ENCODE results near the gene SLC22A23. TPM values are rescaled to one million over a fixed set of nuclear protein-coding genes. Genes with fewer than 3 reads are reported as not detected.
"Not testable (repeated sequence)": the region's sequence is repeated elsewhere in the genome, so short reads cannot be mapped to it uniquely, and the experiment has no call there.

The SLC22A23 gene
- total RNA-seq, 2 experiments from 2014 or later: 0.90 to 1.0 TPM

DNA sequence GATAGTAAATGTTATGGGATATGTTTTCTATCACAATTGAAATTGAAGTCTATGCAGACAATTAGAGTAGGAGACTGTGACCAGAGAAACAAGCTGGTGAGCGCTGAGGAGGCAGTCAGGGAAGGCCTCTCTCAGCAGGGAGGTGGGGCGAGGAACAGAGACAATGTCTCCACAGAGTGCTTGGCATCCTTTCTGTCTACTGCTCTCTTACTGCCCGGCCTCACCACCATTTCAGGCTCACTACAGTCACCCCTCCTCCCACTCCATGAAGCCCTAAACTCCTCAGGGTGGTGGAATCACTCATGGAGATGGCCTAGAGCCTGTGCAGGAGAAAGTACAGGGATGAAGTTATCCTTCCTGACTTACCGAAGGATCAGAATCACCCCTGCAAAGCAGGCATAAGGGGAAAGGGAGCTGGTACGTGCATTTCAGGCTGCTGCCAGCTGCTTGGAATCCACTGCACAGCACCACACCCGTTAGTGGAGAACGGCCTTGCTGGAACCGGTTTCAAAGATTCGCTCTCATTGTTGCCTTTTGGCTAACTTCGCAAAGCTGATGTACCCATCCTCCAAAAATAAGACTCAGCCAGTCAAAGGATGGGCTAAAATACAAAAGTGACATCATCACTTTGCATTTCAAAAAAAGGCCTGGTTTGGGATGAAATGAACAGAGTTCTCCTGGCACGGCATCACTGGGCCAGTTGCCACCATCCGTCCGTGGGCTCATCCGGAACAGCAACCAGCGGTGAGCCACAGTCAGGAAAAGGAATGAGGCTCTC, 67.3 kb downstream of the SLC22A23 start:
- CTCF ChIA-PET: no interaction called here

DNA sequence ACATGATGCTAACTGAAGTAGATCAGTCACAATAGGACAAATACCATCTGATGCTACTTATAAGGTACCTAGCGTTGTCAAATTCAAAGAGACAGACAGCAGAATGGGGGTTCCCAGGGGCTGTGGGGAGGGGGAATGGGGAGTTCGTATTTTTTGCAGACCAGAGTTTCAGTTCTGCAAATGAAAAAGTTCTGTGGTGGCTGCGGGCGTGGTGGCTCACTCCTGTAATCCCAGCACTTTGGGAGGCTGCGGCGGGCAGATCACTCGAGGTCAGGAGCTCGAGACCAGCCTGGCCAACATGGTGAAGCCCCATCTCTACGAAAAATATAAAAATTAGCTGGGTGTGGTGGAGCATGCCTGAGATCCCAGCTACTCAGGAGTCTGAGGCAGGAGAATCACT, 68.1 kb downstream of the SLC22A23 start:
- ChIA-PET CTCF (no interaction called here), POLR2A (no interaction called here)
- no peaks in the 10 kb centered on the region for H3K27me3 Mint-ChIP-seq
- H3K27ac Mint-ChIP-seq: no peak overlapping the region
- H3K36me3 Mint-ChIP-seq: no peaks in the 10 kb centered on the region
- no peaks in the 10 kb centered on the region for H3K4me1 Mint-ChIP-seq (ENCODE audit: low read depth)
- H3K9me3 Mint-ChIP-seq: no peaks in the 10 kb centered on the region
- intact Hi-C loops (cut with micrococcal nuclease): no loop called here
- no peak overlapping the region for H3K4me3 Mint-ChIP-seq
- no peak for DNase-seq

More for the DNA sequence above, 67.3 kb downstream of the SLC22A23 start:
- H3K27ac Mint-ChIP-seq: no peak overlapping the region
- H3K4me3 Mint-ChIP-seq: no peak overlapping the region
- no peak for DNase-seq
- H3K27me3 Mint-ChIP-seq: no peaks in the 10 kb centered on the region
- intact Hi-C loops (cut with micrococcal nuclease): no loop called here
- no peaks in the 10 kb centered on the region for H3K36me3 Mint-ChIP-seq
- H3K9me3 Mint-ChIP-seq: no peaks in the 10 kb centered on the region
- POLR2A ChIA-PET: no interaction called here
- H3K4me1 Mint-ChIP-seq (ENCODE audit: low read depth): no peaks in the 10 kb centered on the region

DNA sequence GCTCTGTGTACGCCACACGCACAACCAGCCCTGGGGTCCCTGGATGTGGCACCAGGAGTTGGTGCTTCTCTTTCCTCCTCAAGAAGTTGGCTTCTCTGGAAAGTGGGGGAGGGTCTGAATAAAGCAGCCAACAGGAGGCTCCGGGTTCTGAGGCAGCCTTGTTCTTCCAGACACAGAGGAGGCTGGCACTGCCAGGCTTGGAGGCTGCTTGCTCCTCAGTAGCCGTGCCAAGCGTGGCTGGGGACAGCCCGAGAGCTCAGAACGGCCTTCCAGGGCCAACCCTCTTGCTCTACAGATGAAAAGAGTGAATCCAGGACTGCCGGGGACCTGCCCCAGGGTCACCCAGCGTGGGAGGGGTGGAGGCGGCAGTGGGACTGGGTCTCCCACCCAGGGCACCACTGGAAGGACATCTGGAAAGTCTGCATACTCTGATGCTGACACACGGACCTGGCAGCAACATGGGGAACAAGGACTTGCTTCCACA, 70.4 kb downstream of the SLC22A23 start:
- no peaks in the 10 kb centered on the region for H3K27me3 Mint-ChIP-seq
- no peaks in the 10 kb centered on the region for H3K36me3 Mint-ChIP-seq
- H3K9me3 Mint-ChIP-seq: no peaks in the 10 kb centered on the region

DNA sequence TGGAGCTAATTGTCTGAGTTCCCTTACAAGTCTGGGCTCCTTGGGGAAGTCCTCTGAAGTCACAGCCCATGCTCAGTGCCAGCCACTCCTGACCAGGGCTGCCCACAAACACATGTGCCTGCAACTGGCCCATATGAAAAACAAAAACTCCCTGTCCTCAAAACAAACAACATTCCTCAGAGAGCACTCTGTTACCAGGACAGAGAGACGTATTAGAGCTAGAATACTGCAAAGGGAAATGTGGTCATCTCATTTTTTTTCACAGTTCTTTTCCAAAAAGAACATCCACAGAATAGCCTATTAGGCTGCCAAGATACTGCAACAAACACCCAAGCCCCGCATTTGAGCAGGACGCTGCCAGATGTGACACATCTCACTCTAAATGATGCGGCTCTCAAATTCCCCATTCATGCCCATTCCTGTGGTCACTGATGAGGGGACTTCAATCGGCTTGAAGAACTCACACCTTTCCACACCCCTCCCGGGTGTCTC, 71.1 kb downstream of the SLC22A23 start:
- no peak for DNase-seq
- ChIA-PET CTCF (interaction anchor here (0.7 kb wide), 1 partner anchor 46 kb away, joined by 3 read pairs; no protein-coding TSS in a partner anchor), POLR2A (no interaction called here)
- no peaks in the 10 kb centered on the region for H3K27me3 Mint-ChIP-seq
- H3K27ac Mint-ChIP-seq: no peak overlapping the region
- intact Hi-C loops (cut with micrococcal nuclease): no loop called here
- no peaks in the 10 kb centered on the region for H3K9me3 Mint-ChIP-seq
- H3K4me3 Mint-ChIP-seq: no peak overlapping the region
- H3K4me1 Mint-ChIP-seq (ENCODE audit: low read depth): no peaks in the 10 kb centered on the region
- H3K36me3 Mint-ChIP-seq: no peaks in the 10 kb centered on the region

More for the DNA sequence above, 70.4 kb downstream of the SLC22A23 start:
- H3K4me3 Mint-ChIP-seq: no peak overlapping the region
- H3K4me1 Mint-ChIP-seq (ENCODE audit: low read depth): no peaks in the 10 kb centered on the region
- ChIA-PET CTCF (interaction anchor here (1.1 kb wide), 1 partner anchor 24 kb away, joined by 3 read pairs; no protein-coding TSS in a partner anchor), POLR2A (no interaction called here)
- intact Hi-C loops (cut with micrococcal nuclease): no loop called here
- no peak overlapping the region for H3K27ac Mint-ChIP-seq
- no peak for DNase-seq

DNA sequence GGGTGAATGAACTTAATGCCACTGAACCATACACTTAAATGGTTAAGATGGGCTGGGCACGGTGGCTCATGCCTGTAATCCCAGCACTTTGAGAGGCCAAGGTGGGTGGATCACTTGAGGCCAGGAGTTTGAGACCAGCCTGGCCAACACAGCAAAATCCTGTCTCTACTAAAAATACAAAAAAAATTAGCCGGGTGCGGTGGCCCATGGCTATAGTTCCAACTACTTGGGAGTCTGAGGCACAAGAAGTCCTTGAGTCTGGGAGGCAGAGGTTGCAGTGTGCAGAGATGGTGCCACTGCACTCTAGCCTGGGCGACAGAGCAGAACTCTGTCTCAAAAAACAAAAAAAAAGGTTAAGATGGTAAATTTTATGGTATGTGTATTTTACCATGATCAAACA, 71.7 kb downstream of the SLC22A23 start:
- H3K27me3 Mint-ChIP-seq; POLR2A ChIA-PET; H3K9me3 Mint-ChIP-seq; intact Hi-C loops (cut with micrococcal nuclease); H3K4me3 Mint-ChIP-seq; DNase-seq; H3K4me1 Mint-ChIP-seq (ENCODE audit: low read depth); H3K36me3 Mint-ChIP-seq; H3K27ac Mint-ChIP-seq: not testable (repeated sequence)
- CTCF ChIA-PET: interaction anchor here (0.7 kb wide), 1 partner anchor 46 kb away, joined by 3 read pairs; no protein-coding TSS in a partner anchor

DNA sequence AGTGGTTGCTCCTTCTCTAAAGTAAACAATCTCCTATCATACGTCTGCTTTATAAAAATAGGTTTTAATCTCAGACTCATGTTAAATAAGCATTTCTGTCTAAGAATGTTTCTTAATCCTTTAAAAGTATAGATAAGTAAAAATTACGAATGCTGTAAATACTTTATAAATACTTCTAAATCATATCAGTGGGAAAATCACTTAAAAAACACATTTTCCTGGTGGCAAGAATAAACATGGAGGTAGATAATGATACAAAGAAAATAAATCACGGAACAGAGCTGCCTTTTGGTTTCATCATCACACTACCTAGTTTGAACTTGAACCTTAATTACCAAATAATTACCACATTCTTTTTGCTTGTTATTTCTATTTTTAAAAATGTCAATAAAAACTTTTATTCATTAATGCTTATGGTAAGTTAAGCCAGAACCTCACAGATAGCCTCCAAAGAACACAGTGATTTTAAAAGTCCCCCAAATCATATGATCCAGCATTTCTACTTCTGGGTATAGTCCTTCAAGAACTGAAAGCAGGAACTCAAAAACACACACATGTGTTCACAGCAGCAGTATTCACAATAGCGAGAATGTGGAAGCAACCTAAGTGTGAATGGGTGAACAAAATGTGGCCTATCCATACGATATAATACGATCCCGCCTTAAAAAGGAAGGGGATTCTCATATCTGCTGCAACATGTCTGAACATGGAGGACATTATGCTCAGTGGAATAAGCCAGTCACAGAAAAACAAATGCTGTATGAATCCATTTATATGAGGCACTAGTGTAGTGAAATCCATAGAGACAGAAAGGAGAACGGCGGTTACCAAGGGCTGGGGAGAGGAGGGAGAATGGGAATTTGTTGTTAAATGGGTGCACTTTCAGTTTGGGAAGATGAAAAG, 72.4 kb downstream of the SLC22A23 start:
- Mint-ChIP-seq H3K36me3 (no peaks in the 10 kb centered on the region), H3K27me3 (no peaks in the 10 kb centered on the region), H3K27ac (no peak overlapping the region), H3K4me3 (no peak overlapping the region), H3K9me3 (no peaks in the 10 kb centered on the region), H3K4me1 (ENCODE audit: low read depth) (no peaks in the 10 kb centered on the region)
- DNase-seq: no peak
- intact Hi-C loops (cut with micrococcal nuclease): no loop called here
- ChIA-PET CTCF (no interaction called here), POLR2A (no interaction called here)

DNA sequence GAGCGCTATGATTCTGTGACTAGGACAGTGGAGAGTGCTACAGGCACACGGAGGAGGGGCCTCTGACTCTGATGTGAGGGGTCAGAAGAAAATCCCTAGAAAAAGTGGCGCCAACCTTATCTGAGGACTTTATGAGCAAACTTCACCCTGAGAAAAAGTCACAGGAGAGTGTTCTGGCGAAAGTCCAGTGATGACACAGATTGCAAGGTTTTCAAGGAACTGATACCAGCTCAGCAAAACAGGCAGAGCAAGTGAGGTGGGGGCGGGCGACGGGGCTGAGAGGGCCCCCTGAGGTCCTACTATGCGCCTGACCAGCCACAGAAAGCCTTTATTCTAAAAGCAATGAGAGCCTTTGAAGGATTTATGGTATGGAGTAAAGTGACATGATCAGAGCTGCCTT, 73.3 kb downstream of the SLC22A23 start:
- no peaks in the 10 kb centered on the region for H3K9me3 Mint-ChIP-seq
- no peak overlapping the region for H3K27ac Mint-ChIP-seq
- no peak for DNase-seq
- H3K4me1 Mint-ChIP-seq (ENCODE audit: low read depth): peaks cover 5% of the 10 kb centered on the region
- no peak overlapping the region for H3K4me3 Mint-ChIP-seq
- intact Hi-C loops (cut with micrococcal nuclease): no loop called here
- ChIA-PET POLR2A (no interaction called here), CTCF (no interaction called here)
- H3K27me3 Mint-ChIP-seq: no peaks in the 10 kb centered on the region
- no peaks in the 10 kb centered on the region for H3K36me3 Mint-ChIP-seq

DNA sequence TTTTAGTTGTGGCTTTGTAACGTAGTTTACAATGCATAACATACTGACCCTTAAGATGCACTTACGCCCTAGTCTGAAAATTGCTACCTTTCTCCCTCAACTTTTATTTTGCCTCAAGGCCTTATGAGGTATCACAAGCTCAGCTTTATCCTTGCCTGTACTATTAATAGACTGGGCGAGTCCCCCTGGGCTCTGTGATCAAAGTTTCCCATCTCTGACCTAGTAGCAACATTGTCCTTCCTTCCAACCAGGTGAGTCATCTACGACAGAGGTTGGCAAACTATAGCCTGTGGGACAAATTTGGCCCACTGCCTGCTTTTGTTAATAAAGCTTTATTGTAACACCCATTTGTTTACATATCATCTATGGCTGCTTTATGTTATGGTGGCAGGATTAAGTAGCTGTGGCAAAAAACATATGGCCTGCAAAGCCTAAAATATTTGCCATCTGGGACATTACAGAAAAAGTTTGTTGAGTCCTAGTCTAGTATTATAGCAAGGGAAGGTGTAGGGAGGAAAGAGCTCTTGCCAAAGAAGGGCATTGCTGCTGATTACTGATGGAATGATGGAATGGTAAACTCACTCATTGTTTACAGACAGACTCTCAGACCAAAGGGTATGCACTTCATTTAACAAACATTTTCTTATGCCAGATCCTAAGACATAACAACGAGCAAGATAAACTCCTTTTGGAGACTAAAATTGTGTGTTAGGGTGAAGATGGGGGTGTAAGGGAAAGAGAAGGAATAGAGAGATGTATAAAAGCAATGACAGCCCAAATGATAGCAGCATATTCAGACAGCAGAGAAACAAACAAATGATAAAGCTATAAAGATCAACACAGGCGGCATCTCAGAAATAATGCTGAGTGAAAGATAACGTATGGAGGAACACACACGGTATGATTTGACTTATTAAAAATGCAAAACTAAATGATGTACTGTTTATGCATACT, 74.2 kb downstream of the SLC22A23 start:
- ChIA-PET CTCF (interaction anchor here (0.7 kb wide), 1 partner anchor 11 kb away, joined by 3 read pairs; no protein-coding TSS in a partner anchor), POLR2A (no interaction called here)
- intact Hi-C loops (cut with micrococcal nuclease): no loop called here
- no peaks in the 10 kb centered on the region for H3K27me3 Mint-ChIP-seq
- H3K27ac Mint-ChIP-seq: no peak overlapping the region
- peaks cover 13% of the 10 kb centered on the region for H3K4me1 Mint-ChIP-seq (ENCODE audit: low read depth)
- H3K36me3 Mint-ChIP-seq: no peaks in the 10 kb centered on the region
- H3K9me3 Mint-ChIP-seq: no peaks in the 10 kb centered on the region
- no peak for DNase-seq
- H3K4me3 Mint-ChIP-seq: no peak overlapping the region

DNA sequence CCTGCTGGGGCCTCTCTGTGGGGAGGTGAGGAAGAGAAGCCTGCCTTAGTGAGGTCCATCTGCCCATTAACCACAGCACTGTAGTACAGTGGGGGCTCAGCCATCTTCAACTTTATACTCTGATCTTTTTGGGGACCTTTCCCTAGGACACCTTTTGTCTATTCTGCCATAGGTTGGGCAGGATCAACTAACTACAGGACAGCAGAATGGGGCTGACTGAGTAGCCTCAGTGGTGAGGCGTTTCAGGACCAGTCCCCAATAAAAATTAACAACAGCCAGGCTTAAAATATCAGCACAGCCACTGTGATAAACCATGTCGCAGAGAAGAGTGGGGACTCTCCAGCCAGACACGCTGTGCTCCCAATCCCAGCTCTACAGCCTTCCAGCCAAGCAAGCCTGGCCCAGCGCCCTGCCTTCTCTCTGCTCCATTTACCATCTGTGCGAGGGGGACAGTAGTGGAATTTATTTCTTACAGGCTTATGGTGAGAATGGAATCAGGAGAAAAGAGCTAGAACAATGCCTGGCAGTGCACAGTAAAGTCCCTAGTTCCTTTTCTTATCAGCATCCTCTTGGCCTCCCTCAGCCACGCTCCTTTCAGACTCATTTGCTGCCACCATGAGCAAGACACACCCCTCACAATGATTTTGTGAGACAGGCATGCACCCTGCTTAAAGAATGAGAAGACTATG, 75.5 kb downstream of the SLC22A23 start:
- intact Hi-C loops (cut with micrococcal nuclease): no loop called here
- H3K27me3 Mint-ChIP-seq: no peaks in the 10 kb centered on the region
- H3K27ac Mint-ChIP-seq: no peak overlapping the region
- ChIA-PET POLR2A (no interaction called here), CTCF (no interaction called here)
- H3K36me3 Mint-ChIP-seq: no peaks in the 10 kb centered on the region
- no peaks in the 10 kb centered on the region for H3K9me3 Mint-ChIP-seq
- no peak overlapping the region for H3K4me3 Mint-ChIP-seq
- DNase-seq: no peak
- H3K4me1 Mint-ChIP-seq (ENCODE audit: low read depth): peaks cover 16% of the 10 kb centered on the region

DNA sequence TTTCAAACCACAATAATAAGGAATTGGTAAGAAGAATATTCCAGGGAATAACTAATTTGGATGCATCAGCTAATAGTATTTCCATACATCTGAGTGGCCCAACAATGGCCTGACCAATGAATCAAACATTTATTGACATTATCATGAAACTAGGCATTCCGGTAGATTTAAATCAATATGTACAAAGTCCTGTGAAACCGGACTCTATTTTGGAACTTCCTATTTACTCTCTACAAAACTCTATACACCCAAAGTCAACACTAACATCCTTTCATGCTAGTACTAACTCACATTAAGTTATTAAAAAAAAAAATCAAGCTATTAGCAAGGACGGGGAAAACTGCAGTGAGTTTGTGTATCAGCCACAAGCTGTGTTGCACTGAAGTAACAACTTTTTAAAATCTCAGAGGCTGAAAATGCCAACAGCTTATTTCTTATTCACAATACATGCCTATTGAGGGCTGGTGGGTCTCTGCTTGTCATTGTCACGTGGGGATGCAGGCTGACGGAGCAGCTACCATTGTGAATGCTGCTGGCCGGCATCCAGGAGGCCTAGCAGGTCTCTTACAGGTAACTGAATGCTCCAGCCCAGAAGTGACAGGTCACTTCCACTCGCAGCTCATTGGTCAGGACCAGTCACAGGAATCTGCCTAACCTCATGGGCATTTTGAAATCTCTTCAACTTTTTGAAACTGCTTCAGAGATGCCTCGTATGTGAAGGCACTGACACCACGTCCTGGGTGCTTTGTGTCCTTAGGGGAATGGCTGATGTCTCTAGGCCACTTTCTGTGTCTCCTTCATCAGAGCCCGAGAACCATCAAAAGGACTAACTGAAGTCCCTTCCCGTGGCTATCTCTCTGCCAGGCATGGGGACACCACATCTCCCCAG, 76.3 kb downstream of the SLC22A23 start:
- Mint-ChIP-seq H3K27ac (no peak overlapping the region), H3K36me3 (no peaks in the 10 kb centered on the region), H3K4me1 (ENCODE audit: low read depth) (peaks cover 16% of the 10 kb centered on the region), H3K9me3 (no peaks in the 10 kb centered on the region), H3K27me3 (no peaks in the 10 kb centered on the region), H3K4me3 (no peak overlapping the region)
- ChIA-PET CTCF (no interaction called here), POLR2A (no interaction called here)
- DNase-seq: no peak
- intact Hi-C loops (cut with micrococcal nuclease): no loop called here

All from activated CD4-positive, alpha-beta memory T cell treated with anti-CD3 and anti-CD28 coated beads for 36 hours (primary cell).